ENCODE data around the gene TUBB4B. TPM values are rescaled to one million over a fixed set of nuclear protein-coding genes. Genes with fewer than 3 reads are reported as not detected.

Gene TUBB4B
- total and polyA plus RNA-seq, 2 experiments from 2014 or later, result 334 to 389 TPM

- TF ChIP-seq, protein P1, sequence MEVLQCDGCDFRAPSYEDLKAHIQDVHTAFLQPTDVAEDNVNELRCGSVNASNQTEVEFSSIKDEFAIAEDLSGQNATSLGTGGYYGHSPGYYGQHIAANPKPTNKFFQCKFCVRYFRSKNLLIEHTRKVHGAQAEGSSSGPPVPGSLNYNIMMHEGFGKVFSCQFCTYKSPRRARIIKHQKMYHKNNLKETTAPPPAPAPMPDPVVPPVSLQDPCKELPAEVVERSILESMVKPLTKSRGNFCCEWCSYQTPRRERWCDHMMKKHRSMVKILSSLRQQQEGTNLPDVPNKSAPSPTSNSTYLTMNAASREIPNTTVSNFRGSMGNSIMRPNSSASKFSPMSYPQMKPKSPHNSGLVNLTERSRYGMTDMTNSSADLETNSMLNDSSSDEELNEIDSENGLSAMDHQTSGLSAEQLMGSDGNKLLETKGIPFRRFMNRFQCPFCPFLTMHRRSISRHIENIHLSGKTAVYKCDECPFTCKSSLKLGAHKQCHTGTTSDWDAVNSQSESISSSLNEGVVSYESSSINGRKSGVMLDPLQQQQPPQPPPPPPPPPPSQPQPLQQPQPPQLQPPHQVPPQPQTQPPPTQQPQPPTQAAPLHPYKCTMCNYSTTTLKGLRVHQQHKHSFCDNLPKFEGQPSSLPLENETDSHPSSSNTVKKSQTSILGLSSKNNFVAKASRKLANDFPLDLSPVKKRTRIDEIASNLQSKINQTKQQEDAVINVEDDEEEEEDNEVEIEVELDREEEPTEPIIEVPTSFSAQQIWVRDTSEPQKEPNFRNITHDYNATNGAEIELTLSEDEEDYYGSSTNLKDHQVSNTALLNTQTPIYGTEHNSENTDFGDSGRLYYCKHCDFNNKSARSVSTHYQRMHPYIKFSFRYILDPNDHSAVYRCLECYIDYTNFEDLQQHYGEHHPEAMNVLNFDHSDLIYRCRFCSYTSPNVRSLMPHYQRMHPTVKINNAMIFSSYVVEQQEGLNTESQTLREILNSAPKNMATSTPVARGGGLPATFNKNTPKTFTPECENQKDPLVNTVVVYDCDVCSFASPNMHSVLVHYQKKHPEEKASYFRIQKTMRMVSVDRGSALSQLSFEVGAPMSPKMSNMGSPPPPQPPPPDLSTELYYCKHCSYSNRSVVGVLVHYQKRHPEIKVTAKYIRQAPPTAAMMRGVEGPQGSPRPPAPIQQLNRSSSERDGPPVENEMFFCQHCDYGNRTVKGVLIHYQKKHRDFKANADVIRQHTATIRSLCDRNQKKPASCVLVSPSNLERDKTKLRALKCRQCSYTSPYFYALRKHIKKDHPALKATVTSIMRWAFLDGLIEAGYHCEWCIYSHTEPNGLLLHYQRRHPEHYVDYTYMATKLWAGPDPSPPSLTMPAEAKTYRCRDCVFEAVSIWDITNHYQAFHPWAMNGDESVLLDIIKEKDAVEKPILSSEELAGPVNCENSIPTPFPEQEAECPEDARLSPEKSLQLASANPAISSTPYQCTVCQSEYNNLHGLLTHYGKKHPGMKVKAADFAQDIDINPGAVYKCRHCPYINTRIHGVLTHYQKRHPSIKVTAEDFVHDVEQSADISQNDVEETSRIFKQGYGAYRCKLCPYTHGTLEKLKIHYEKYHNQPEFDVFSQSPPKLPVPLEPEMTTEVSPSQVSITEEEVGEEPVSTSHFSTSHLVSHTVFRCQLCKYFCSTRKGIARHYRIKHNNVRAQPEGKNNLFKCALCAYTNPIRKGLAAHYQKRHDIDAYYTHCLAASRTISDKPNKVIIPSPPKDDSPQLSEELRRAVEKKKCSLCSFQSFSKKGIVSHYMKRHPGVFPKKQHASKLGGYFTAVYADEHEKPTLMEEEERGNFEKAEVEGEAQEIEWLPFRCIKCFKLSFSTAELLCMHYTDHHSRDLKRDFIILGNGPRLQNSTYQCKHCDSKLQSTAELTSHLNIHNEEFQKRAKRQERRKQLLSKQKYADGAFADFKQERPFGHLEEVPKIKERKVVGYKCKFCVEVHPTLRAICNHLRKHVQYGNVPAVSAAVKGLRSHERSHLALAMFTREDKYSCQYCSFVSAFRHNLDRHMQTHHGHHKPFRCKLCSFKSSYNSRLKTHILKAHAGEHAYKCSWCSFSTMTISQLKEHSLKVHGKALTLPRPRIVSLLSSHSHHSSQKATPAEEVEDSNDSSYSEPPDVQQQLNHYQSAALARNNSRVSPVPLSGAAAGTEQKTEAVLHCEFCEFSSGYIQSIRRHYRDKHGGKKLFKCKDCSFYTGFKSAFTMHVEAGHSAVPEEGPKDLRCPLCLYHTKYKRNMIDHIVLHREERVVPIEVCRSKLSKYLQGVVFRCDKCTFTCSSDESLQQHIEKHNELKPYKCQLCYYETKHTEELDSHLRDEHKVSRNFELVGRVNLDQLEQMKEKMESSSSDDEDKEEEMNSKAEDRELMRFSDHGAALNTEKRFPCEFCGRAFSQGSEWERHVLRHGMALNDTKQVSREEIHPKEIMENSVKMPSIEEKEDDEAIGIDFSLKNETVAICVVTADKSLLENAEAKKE (CRISPR knock-in tag; IDR thresholded peaks at IDR 0.05), result no peak
- no peak for TF ChIP-seq EZH2 (IDR thresholded peaks at IDR 0.05; ENCODE audit: low read depth, unreplicated experiment)
- TF ChIP-seq, protein P2, sequence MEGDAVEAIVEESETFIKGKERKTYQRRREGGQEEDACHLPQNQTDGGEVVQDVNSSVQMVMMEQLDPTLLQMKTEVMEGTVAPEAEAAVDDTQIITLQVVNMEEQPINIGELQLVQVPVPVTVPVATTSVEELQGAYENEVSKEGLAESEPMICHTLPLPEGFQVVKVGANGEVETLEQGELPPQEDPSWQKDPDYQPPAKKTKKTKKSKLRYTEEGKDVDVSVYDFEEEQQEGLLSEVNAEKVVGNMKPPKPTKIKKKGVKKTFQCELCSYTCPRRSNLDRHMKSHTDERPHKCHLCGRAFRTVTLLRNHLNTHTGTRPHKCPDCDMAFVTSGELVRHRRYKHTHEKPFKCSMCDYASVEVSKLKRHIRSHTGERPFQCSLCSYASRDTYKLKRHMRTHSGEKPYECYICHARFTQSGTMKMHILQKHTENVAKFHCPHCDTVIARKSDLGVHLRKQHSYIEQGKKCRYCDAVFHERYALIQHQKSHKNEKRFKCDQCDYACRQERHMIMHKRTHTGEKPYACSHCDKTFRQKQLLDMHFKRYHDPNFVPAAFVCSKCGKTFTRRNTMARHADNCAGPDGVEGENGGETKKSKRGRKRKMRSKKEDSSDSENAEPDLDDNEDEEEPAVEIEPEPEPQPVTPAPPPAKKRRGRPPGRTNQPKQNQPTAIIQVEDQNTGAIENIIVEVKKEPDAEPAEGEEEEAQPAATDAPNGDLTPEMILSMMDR (conservative IDR thresholded peaks at IDR 0.05; ENCODE audit: low read depth in 2 of 2), result no peak
These were observed 592 bp downstream of the TUBB4B start (continued) for GRCh38 chr9:137241490-137242268.

Measured in GM23338 (cell line).